LNCaP clone FGC (cell line): Measurements from ENCODE around the gene TNFAIP8L3.

Source experiments
- DNase-seq: peaks from one replicate; pipeline ENCODE4 v3.0.0-alpha.2; 2011; ENCODE audit warnings: low read depth
- H3K4me3 ChIP-seq: 2 replicates; pipeline ENCODE4 v1.5.1; 2011; ENCODE audit warnings: mild to moderate bottlenecking, low read depth, low read length, control low read depth
- CTCF ChIP-seq: IDR thresholded peaks from 2 replicates; pipeline ENCODE4 v1.5.1; 2012; ENCODE audit warnings: mild to moderate bottlenecking; ENCODE audit not compliant: control insufficient read depth, insufficient read depth; ENCODE audit errors: extremely low read depth

Gene TNFAIP8L3

GRCh38 chr15:51011212-51011611 is 83.5 kb downstream of the TNFAIP8L3 start:
- H3K4me3 ChIP-seq: no peak overlapping the region
- DNase-seq: no peak
- no peak for TF ChIP-seq CTCF

- H3K4me3 ChIP-seq: no peak overlapping the region
- no peak for TF ChIP-seq CTCF
- no peak for DNase-seq
Measured at GRCh38 chr15:51007131-51007666, 87.5 kb downstream of the TNFAIP8L3 start.
